ENCODE data around the gene OR56A3.
"Not testable (repeated sequence)": the region's sequence is repeated elsewhere in the genome, so short reads cannot be mapped to it uniquely, and the experiment has no call there.

The OR56A3 gene

GRCh38 chr11:5941951-5942350, at the start of gene OR56A3:
OR56A3 (plus strand) TSS chr11:5942251; CDS start chr11:5947347, 5,096 bp downstream.
- no peak for DNase-seq

- DNase-seq = no peak
Observed at GRCh38 chr11:5892908-5893307, 49.1 kb upstream of the OR56A3 start, which contains the start of gene OR52E5. OR52E5 (plus strand) TSS chr11:5893208; CDS start chr11:5900777, 7,569 bp downstream.

- DNase-seq = no peak
Observed at GRCh38 chr11:5899534-5899933, 42.5 kb upstream of the OR56A3 start.

- no peak for DNase-seq
Observed at GRCh38 chr11:5910540-5910939, 31.5 kb upstream of the OR56A3 start.

GRCh38 chr11:5922749-5923426, 19.2 kb upstream of the OR56A3 start:
- no peak for DNase-seq

GRCh38 chr11:5923427-5923776, 18.6 kb upstream of the OR56A3 start:
- DNase-seq = no peak

- no peak for DNase-seq
Observed at GRCh38 chr11:5923794-5924193, 18.3 kb upstream of the OR56A3 start.

GRCh38 chr11:5928271-5928670, 13.8 kb upstream of the OR56A3 start:
- DNase-seq = no peak

GRCh38 chr11:5928811-5929210, 13.2 kb upstream of the OR56A3 start:
- DNase-seq = no peak

GRCh38 chr11:5929571-5930368, 12.3 kb upstream of the OR56A3 start:
- DNase-seq = no peak

- no peak for DNase-seq
Observed at GRCh38 chr11:5930614-5931013, 11.4 kb upstream of the OR56A3 start.

- no peak for DNase-seq
Observed at GRCh38 chr11:5931061-5931460, 11.0 kb upstream of the OR56A3 start.

GRCh38 chr11:5932671-5933070, 9.4 kb upstream of the OR56A3 start:
- DNase-seq = no peak

- no peak for DNase-seq
Observed at GRCh38 chr11:5933116-5933515, 8.9 kb upstream of the OR56A3 start.

- DNase-seq = no peak
Observed at GRCh38 chr11:5937868-5938602, 4.0 kb upstream of the OR56A3 start.

- no peak for DNase-seq
Observed at GRCh38 chr11:5938603-5938965, 3.5 kb upstream of the OR56A3 start.

GRCh38 chr11:5940748-5941147, 1.3 kb upstream of the OR56A3 start:
- DNase-seq = no peak

GRCh38 chr11:5955586-5955985, 13.5 kb downstream of the OR56A3 start:
- DNase-seq = no peak

- DNase-seq = not testable (repeated sequence)
Observed at GRCh38 chr11:5960704-5961320, 18.8 kb downstream of the OR56A3 start.

GRCh38 chr11:5966958-5967357, 24.9 kb downstream of the OR56A3 start:
- no peak for DNase-seq

GRCh38 chr11:5967708-5968107, 25.7 kb downstream of the OR56A3 start:
- DNase-seq = no peak

GRCh38 chr11:5968394-5968793, 26.3 kb downstream of the OR56A3 start, which contains the start of gene OR56A5:
OR56A5 (minus strand) TSS chr11:5968494; CDS start chr11:5968494, 0 bp downstream.
- DNase-seq = no peak

- DNase-seq = no peak
Observed at GRCh38 chr11:5973530-5973929, 31.5 kb downstream of the OR56A3 start.

Data from activated CD4-positive, alpha-beta T cell treated with anti-CD3 and anti-CD28 coated beads for 4 hours (primary cell).